ENCODE results near the gene PADI2.

- TF ChIP-seq CTCF (optimal IDR thresholded peaks at IDR 0.05 in 1 of 3, IDR thresholded peaks at IDR 0.05 in 1 of 3, conservative IDR thresholded peaks at IDR 0.05 in 1 of 3; ENCODE audit: extremely low read depth in 1 of 3, insufficient read depth in 2 of 3, low read length in 3 of 3) (no peak), EZH2 (IDR thresholded peaks at IDR 0.05; ENCODE audit: low read length) (no peak)
Observed at GRCh38 chr1:17061486-17061885, 57.8 kb downstream of the PADI2 start.
